SJSA1 (cell line): ENCODE data around the gene HOXD10. TPM values are rescaled to one million over a fixed set of nuclear protein-coding genes. Genes with fewer than 3 reads are reported as not detected.
A peak's percentile ranks its signal among the peaks of the same experiment; 100 is the strongest.

Source experiments
- DNase-seq, 2 experiments: peaks; one replicate each; pipeline ENCODE4 v3.0.0-alpha.2; 2015 to 2020; ENCODE audit warnings: low spot score in 2 of 2, low read depth in 1 of 2
- H3K27ac ChIP-seq: fragments of 250-450 bp; sonication (Bioruptor Pico); 2 replicates; pipeline ENCODE4 v1.5.1; 2020; ENCODE audit warnings: mild to moderate bottlenecking, moderate library complexity
- H3K27me3 ChIP-seq: fragments of 250-450 bp; sonication (Bioruptor Pico); replicated peaks from 2 replicates; pipeline ENCODE4 v1.5.1; 2020; ENCODE audit warnings: mild to moderate bottlenecking, moderate library complexity
- H3K36me3 ChIP-seq: fragments of 250-450 bp; sonication (Bioruptor Pico); 2 replicates; pipeline ENCODE4 v1.5.1; 2020; ENCODE audit warnings: mild to moderate bottlenecking
- H3K4me1 ChIP-seq: fragments of 250-450 bp; sonication (Bioruptor Pico); replicated peaks from 2 replicates; pipeline ENCODE4 v1.6.1; 2021; ENCODE audit warnings: mild to moderate bottlenecking
- H3K4me3 ChIP-seq: fragments of 250-450 bp; sonication (Bioruptor Pico); 2 replicates; pipeline ENCODE4 v1.5.1; 2020; ENCODE audit warnings: mild to moderate bottlenecking
- H3K9me3 ChIP-seq: fragments of 250-450 bp; sonication (Bioruptor Pico); replicated peaks from 2 replicates; pipeline ENCODE4 v1.5.1; 2020; ENCODE audit warnings: mild to moderate bottlenecking
- total RNA-seq: library from RNA; depleted of rRNA; stranded (reverse); fragments of >200 nt; shearing (Covaris generic); gene quantifications from 2 replicates; pipeline ENCODE4 v1.2.3, GENCODE V29; 2014

The HOXD10 gene
- total RNA-seq, 1 experiment from 2014 or later = not detected

DNA sequence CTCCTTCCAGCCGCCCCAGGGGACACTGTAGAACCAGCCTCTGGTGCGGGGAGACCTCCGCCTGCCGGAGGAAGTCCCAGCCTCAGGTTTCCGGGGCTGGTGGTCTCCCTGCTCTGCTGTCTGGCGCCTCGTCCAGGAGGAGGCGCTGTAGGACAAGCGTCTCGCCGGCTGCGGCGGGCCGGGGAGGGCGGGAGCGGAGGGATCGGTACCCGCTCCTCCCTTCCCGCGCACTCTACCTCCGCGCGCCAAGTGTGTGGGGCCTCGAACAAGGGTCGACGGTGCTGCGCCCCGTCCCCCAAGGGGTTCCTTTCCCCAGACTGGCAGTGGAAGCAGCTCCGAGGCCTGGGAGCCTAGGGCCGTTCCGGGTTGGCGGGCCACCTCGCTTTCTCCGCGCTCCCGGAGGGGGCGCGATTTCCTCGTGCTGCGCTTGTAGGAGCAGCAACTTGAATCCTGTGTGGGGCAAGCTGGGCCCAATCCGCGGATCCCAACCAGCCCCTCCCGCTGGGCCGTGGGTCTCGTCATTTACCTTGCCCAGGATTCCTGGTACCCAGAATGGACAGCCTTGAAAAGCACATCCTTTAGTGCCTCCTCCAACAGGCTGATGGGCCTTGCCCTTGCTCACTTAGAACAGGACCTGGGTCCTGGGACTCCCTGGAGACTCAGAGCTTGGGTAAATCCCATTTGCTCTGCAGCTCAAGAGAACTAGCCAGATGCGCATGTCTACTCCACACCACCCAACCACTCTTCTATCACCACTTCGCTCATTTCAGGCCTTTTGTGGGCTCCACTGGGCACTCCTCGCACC is 24.1 kb downstream of the HOXD10 start:
- Histone ChIP-seq H3K27me3 (no peaks in the 10 kb centered on the region), H3K27ac (peak overlapping the region; percentile 67), H3K9me3 (no peaks in the 10 kb centered on the region), H3K4me1 (peaks cover 13% of the 10 kb centered on the region), H3K4me3 (peak overlapping the region; percentile 53), H3K36me3 (no peaks in the 10 kb centered on the region)
- peak; percentile 85 to 94 for DNase-seq

DNA sequence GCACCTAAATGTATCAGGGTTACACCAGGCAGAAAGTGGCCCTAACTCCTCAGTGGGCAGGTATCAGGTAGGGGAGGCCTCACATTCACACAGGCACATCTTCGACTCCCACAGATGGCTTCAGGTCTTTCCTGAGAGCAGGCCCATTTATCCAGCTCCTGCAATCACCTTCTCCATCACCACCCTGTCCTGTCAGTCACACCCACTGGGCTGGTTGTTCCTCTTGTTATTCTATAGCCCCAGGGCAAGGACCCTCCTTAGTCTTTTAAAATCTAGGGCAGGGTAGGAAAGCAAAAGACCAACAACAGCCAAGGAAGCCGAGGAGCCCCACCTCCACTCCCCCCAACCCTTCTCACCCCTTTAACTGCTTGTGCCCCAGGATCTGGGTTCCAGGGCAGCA is 25.7 kb downstream of the HOXD10 start:
- Histone ChIP-seq H3K27ac (no peak overlapping the region), H3K9me3 (no peaks in the 10 kb centered on the region), H3K4me1 (peaks cover 12% of the 10 kb centered on the region), H3K27me3 (no peaks in the 10 kb centered on the region), H3K36me3 (no peaks in the 10 kb centered on the region), H3K4me3 (no peak overlapping the region)
- no peak for DNase-seq

- Histone ChIP-seq H3K9me3 (no peaks in the 10 kb centered on the region), H3K36me3 (no peaks in the 10 kb centered on the region; the same call in 1 of the 2 replicates), H3K27me3 (no peaks in the 10 kb centered on the region), H3K4me1 (peaks cover 8% of the 10 kb centered on the region), H3K4me3 (no peak overlapping the region), H3K27ac (no peak overlapping the region)
- DNase-seq = no peak
Observed at GRCh38 chr2:176145085-176145969, 28.7 kb downstream of the HOXD10 start.

DNA sequence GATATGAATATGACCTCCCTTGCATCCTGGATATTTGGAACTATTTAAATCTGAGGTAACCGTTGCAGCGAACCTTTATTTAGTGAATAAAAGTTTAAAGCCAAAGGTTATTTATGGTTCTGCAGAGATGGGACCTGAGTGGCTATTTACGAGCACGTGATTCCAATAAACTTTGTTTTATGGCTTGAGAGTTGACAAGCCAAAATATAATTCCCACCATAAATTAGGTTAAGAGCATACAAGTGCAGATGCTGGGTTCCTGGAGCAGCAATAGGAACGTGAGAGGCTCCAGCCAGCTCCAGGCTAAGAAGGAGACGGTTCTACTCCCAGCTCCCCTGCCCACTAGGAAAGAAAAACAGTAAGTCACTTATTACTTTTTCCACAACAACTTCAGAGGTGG is 29.5 kb downstream of the HOXD10 start:
- no peaks in the 10 kb centered on the region for H3K9me3 ChIP-seq
- DNase-seq = no peak
- H3K27me3 ChIP-seq = no peaks in the 10 kb centered on the region
- H3K4me1 ChIP-seq = peaks cover under 1% of the 10 kb centered on the region; the same call in 1 of the 2 replicates
- H3K27ac ChIP-seq = no peak overlapping the region
- H3K36me3 ChIP-seq = no peaks in the 10 kb centered on the region; the same call in 1 of the 2 replicates
- no peak overlapping the region for H3K4me3 ChIP-seq

DNA sequence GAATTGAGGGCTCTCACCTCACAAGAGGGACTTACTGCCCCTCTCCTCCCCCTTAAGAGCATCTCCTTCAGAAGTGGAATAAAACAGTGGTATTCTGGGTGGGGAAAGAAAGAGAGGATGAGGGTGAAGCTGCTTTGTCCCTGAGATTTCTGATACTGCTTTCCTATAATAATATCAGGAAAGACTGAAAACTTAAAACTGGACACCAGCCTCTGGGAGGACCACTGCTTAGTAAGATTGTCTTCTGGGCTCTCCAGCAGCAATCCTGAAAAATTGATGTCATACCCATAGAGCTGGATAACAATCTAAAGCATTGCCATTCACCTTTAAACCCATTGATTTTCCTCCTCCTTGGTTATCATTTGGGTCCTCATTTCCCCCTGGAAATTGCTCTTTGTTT is 30.1 kb downstream of the HOXD10 start:
- H3K4me3 ChIP-seq = no peak overlapping the region
- DNase-seq = no peak
- H3K4me1 ChIP-seq = no peaks in the 10 kb centered on the region
- no peaks in the 10 kb centered on the region; the same call in 1 of the 2 replicates for H3K36me3 ChIP-seq
- H3K9me3 ChIP-seq = no peaks in the 10 kb centered on the region
- H3K27me3 ChIP-seq = no peaks in the 10 kb centered on the region
- no peak overlapping the region for H3K27ac ChIP-seq

DNA sequence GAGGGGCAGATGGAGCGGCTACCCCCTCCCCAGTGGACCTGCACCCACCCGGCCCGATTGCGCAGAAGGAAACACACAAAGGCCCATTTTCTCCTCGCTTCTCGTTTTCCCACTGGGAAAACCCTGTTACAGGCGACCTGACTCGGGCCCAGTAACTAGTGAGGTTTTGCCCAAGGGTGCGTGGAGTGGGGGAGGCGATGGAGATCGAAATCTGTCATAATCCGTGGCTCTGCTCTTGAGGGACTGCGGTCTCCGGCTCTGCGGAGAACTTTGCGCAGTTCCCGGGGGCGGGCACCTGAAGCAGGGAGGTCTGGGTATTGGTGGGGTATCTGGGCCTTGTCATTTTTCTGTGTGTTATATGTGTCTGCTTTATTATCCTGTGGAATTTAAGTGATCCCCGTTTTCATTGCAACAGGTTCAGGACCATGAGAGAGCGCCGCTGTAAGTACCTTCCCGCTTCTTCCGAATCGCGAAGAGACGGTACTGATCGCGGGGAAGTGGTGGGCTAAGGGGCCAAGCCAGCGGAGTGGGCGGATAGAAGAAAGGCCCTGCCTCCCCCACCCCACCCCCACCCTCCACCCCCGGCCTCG is 30.7 kb downstream of the HOXD10 start:
- no peak for DNase-seq
- no peaks in the 10 kb centered on the region; the same call in 1 of the 2 replicates for H3K36me3 ChIP-seq
- no peak overlapping the region for H3K4me3 ChIP-seq
- no peaks in the 10 kb centered on the region for H3K27me3 ChIP-seq
- no peak overlapping the region for H3K27ac ChIP-seq
- no peaks in the 10 kb centered on the region for H3K4me1 ChIP-seq
- H3K9me3 ChIP-seq = no peaks in the 10 kb centered on the region

- H3K27me3 ChIP-seq = no peaks in the 10 kb centered on the region
- no peaks in the 10 kb centered on the region for H3K9me3 ChIP-seq
- no peak for DNase-seq
- no peak overlapping the region for H3K4me3 ChIP-seq
- no peak overlapping the region for H3K27ac ChIP-seq
- H3K36me3 ChIP-seq = peaks cover 4% of the 10 kb centered on the region; the same call in 1 of the 2 replicates
- no peaks in the 10 kb centered on the region for H3K4me1 ChIP-seq
Observed at GRCh38 chr2:176147800-176148496, 31.4 kb downstream of the HOXD10 start.

DNA sequence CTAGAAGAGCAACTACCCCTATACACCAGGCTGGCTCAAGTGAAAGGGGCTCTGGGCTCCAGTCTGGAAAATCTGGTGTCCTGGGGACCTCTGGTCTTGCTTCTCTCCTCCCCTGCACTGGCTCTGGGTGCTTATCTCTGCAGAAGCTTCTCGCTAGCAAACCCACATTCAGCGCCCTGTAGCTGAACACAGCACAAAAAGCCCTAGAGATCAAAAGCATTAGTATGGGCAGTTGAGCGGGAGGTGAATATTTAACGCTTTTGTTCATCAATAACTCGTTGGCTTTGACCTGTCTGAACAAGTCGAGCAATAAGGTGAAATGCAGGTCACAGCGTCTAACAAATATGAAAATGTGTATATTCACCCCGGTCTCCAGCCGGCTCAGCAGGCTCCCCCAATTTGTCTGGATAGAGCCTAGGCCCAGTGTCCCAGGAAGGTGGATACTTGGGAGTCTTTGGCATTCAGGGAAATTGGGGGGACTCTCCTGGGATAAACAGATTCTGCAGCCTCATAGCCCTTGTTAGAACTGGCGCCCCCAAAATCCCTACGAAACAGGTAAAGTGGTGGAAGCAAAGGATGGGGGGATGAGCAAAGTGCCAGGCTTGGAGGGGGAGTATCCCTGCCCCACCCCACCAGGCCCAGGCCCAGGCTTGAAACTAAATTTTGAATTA is 32.3 kb downstream of the HOXD10 start:
- no peak for DNase-seq
- Histone ChIP-seq H3K27ac (no peak overlapping the region), H3K9me3 (no peaks in the 10 kb centered on the region), H3K4me3 (no peak overlapping the region), H3K4me1 (no peaks in the 10 kb centered on the region), H3K36me3 (peaks cover 4% of the 10 kb centered on the region; the same call in 1 of the 2 replicates), H3K27me3 (no peaks in the 10 kb centered on the region)

GRCh38 chr2:176149481-176149938 is 32.9 kb downstream of the HOXD10 start:
- DNase-seq = no peak
- Histone ChIP-seq H3K27me3 (no peaks in the 10 kb centered on the region), H3K36me3 (peaks cover 4% of the 10 kb centered on the region; the same call in 1 of the 2 replicates), H3K9me3 (no peaks in the 10 kb centered on the region), H3K4me3 (no peak overlapping the region), H3K27ac (no peak overlapping the region), H3K4me1 (no peaks in the 10 kb centered on the region)

GRCh38 chr2:176149939-176150583 is 33.5 kb downstream of the HOXD10 start:
- H3K36me3 ChIP-seq = peaks cover 9% of the 10 kb centered on the region; the same call in 1 of the 2 replicates
- no peaks in the 10 kb centered on the region for H3K9me3 ChIP-seq
- DNase-seq = no peak
- no peaks in the 10 kb centered on the region for H3K4me1 ChIP-seq
- H3K4me3 ChIP-seq = no peak overlapping the region
- H3K27ac ChIP-seq = no peak overlapping the region
- no peaks in the 10 kb centered on the region for H3K27me3 ChIP-seq

GRCh38 chr2:176150584-176151441 is 34.2 kb downstream of the HOXD10 start:
- Histone ChIP-seq H3K27ac (no peak overlapping the region), H3K4me1 (no peaks in the 10 kb centered on the region), H3K36me3 (peaks cover 14% of the 10 kb centered on the region; the same call in 1 of the 2 replicates), H3K9me3 (no peaks in the 10 kb centered on the region), H3K4me3 (no peak overlapping the region), H3K27me3 (no peaks in the 10 kb centered on the region)
- no peak for DNase-seq
